PC-3 (cell line): Measurements from ENCODE around the gene ANXA9.

Experiments used
- CTCF ChIP-seq: fragments of 300-600 bp; sonication (generic); conservative IDR thresholded peaks from 2 replicates; pipeline ENCODE4 v1.5.1; 2017; ENCODE audit warnings: antibody characterized with exemption, low read depth, mild to moderate bottlenecking, low read length
- EZH2 ChIP-seq: fragments of 300-600 bp; sonication (generic); IDR thresholded peaks from one replicate; pipeline ENCODE4 v1.6.1; 2017; ENCODE audit warnings: antibody characterized with exemption, mild to moderate bottlenecking, low read length; ENCODE audit not compliant: unreplicated experiment
- EZH2phosphoT487 ChIP-seq: fragments of 300-600 bp; sonication (generic); IDR thresholded peaks from 2 replicates; pipeline ENCODE4 v1.6.1; 2018; ENCODE audit warnings: mild to moderate bottlenecking, antibody characterized with exemption, low read length, borderline replicate concordance

GRCh38 chr1:150969626-150970025 lies 12.5 kb upstream of the ANXA9 start:
- TF ChIP-seq CTCF: no peak
- TF ChIP-seq EZH2phosphoT487: no peak
- TF ChIP-seq EZH2: no peak
